NB4 (cell line): Measurements from ENCODE around the gene ABCC4.

ENCODE experiments used
- POLR2A ChIP-seq: IDR thresholded peaks from 2 replicates; pipeline ENCODE4 v1.6.1; 2011; ENCODE audit warnings: mild to moderate bottlenecking; ENCODE audit not compliant: insufficient read length; ENCODE audit errors: extremely low read depth
- TF ChIP-seq, protein P1 (sequence below): IDR thresholded peaks from one replicate; pipeline ENCODE4 v1.5.1; 2012; ENCODE audit warnings: low read depth, low read length
- TF ChIP-seq, protein P2 (sequence below): IDR thresholded peaks from 2 replicates; pipeline ENCODE4 v1.6.1; 2011; ENCODE audit warnings: low read depth, low read length

DNA sequence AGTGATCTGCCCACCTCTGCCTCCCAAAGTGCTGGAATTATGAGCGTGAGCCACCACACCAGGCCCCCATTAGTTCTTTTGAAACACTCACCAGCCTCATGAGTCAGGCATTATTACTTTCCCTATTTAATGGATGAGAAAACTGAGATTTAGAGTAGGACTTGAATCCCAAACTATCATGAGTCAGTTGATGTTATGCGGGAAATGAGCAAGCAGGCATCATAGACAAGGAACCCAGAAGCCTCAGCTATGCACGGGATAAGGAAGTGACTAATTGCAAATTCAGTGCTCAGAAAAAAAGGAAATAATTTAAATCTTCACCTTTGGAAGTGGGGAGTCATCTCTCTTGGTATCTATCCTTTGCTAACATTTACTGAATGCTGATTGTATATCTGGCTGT is 217.5 kb downstream of the ABCC4 start:
- TF ChIP-seq, protein P1, sequence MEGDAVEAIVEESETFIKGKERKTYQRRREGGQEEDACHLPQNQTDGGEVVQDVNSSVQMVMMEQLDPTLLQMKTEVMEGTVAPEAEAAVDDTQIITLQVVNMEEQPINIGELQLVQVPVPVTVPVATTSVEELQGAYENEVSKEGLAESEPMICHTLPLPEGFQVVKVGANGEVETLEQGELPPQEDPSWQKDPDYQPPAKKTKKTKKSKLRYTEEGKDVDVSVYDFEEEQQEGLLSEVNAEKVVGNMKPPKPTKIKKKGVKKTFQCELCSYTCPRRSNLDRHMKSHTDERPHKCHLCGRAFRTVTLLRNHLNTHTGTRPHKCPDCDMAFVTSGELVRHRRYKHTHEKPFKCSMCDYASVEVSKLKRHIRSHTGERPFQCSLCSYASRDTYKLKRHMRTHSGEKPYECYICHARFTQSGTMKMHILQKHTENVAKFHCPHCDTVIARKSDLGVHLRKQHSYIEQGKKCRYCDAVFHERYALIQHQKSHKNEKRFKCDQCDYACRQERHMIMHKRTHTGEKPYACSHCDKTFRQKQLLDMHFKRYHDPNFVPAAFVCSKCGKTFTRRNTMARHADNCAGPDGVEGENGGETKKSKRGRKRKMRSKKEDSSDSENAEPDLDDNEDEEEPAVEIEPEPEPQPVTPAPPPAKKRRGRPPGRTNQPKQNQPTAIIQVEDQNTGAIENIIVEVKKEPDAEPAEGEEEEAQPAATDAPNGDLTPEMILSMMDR: no peak
- no peak for TF ChIP-seq POLR2A
- TF ChIP-seq, protein P2, sequence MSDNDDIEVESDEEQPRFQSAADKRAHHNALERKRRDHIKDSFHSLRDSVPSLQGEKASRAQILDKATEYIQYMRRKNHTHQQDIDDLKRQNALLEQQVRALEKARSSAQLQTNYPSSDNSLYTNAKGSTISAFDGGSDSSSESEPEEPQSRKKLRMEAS: no peak
